HepG2 (cell line): Measurements from ENCODE around the gene FANCL. TPM values are rescaled to one million over a fixed set of nuclear protein-coding genes. Genes with fewer than 3 reads are reported as not detected.

Source experiments
- ATF1 ChIP-seq: IDR thresholded peaks from 2 replicates; pipeline ENCODE4 v1.6.1; 2016; ENCODE audit warnings: mild to moderate bottlenecking, control low read depth
- ATF2 ChIP-seq: sonication (generic); formaldehyde crosslinking; IDR thresholded peaks from 2 replicates; pipeline ENCODE4 v1.4.0; 2020; ENCODE audit warnings: missing genetic modification reagents
- CREB1 ChIP-seq, 2 experiments: fragments of 450-650 bp in 1 of 2; IDR thresholded peaks; 2 replicates each; pipeline ENCODE4 v1.6.1; 2016 to 2017; ENCODE audit warnings: control low read depth in 1 of 2, mild to moderate bottlenecking in 1 of 2, missing compliant biosample characterization in 1 of 2, missing genetic modification characterization in 1 of 2
- GFI1 ChIP-seq: sonication (generic); formaldehyde crosslinking; IDR thresholded peaks from 2 replicates; pipeline ENCODE4 v1.5.0; 2020; ENCODE audit warnings: missing genetic modification reagents, mild to moderate bottlenecking, borderline replicate concordance
- HDAC6 ChIP-seq: fragments of 200-600 bp; sonication (generic); IDR thresholded peaks from 2 replicates; pipeline ENCODE4 v1.7.0; 2017; ENCODE audit warnings: mild to moderate bottlenecking, antibody characterized with exemption, low read length, low read depth
- MTF1 ChIP-seq: sonication (generic); formaldehyde crosslinking; IDR thresholded peaks from 2 replicates; pipeline ENCODE4 v1.5.0; 2020; ENCODE audit warnings: missing genetic modification reagents
- NFKB2 ChIP-seq: sonication (generic); formaldehyde crosslinking; IDR thresholded peaks from 2 replicates; pipeline ENCODE4 v1.4.0; 2020; ENCODE audit warnings: missing genetic modification reagents, borderline replicate concordance
- PAX8 ChIP-seq: sonication (generic); formaldehyde crosslinking; IDR thresholded peaks from 2 replicates; pipeline ENCODE4 v1.8.0; 2022; ENCODE audit warnings: mild to moderate bottlenecking, missing genetic modification reagents, borderline replicate concordance
- SIX1 ChIP-seq: sonication (generic); formaldehyde crosslinking; IDR thresholded peaks from 2 replicates; pipeline ENCODE4 v1.4.0; 2020; ENCODE audit warnings: missing genetic modification reagents, borderline replicate concordance
- SKI ChIP-seq: fragments of 450-650 bp; IDR thresholded peaks from one replicate; pipeline ENCODE4 v1.6.1; 2018; ENCODE audit warnings: mild to moderate bottlenecking; ENCODE audit not compliant: partially characterized antibody
- SRSF1 ChIP-seq: fragments of 200-400 bp; formaldehyde crosslinking; optimal IDR thresholded peaks from 2 replicates; pipeline ENCODE3; 2017; ENCODE audit warnings: mild to moderate bottlenecking, low read depth, low read length, moderate library complexity
- TBL1XR1 ChIP-seq: fragments of 150-350 bp; IDR thresholded peaks from 2 replicates; pipeline ENCODE4 v1.6.1; 2014; ENCODE audit warnings: borderline replicate concordance, low read length; ENCODE audit not compliant: partially characterized antibody
- ZNF350 ChIP-seq: sonication (generic); formaldehyde crosslinking; IDR thresholded peaks from 2 replicates; pipeline ENCODE4 v1.4.0; 2020; ENCODE audit warnings: mild to moderate bottlenecking, low read depth, missing genetic modification reagents, borderline replicate concordance
- ZNF484 ChIP-seq: sonication (generic); formaldehyde crosslinking; IDR thresholded peaks from 2 replicates; pipeline ENCODE4 v1.5.1; 2020; ENCODE audit warnings: mild to moderate bottlenecking, low read depth, missing genetic modification reagents, borderline replicate concordance
- ZNF574 ChIP-seq: sonication (generic); formaldehyde crosslinking; IDR thresholded peaks from 2 replicates; pipeline ENCODE4 v1.4.0; 2020; ENCODE audit warnings: missing genetic modification reagents
- ZNF589 ChIP-seq: sonication (generic); formaldehyde crosslinking; conservative IDR thresholded peaks from 2 replicates; pipeline ENCODE4 v1.8.0; 2022; ENCODE audit warnings: mild to moderate bottlenecking, moderate library complexity, missing genetic modification reagents
- ZNF761 ChIP-seq: sonication (generic); formaldehyde crosslinking; conservative IDR thresholded peaks from 2 replicates; pipeline ENCODE4 v1.4.0; 2020; ENCODE audit warnings: mild to moderate bottlenecking, missing genetic modification reagents
- ZNF878 ChIP-seq: sonication (generic); formaldehyde crosslinking; IDR thresholded peaks from 2 replicates; pipeline ENCODE4 v1.8.1; 2023; ENCODE audit warnings: mild to moderate bottlenecking, missing genetic modification reagents, moderate library complexity
- ZNF879 ChIP-seq: sonication (generic); formaldehyde crosslinking; IDR thresholded peaks from 2 replicates; pipeline ENCODE4 v1.8.1; 2023; ENCODE audit warnings: missing genetic modification reagents
- ZSCAN22 ChIP-seq: sonication (generic); formaldehyde crosslinking; IDR thresholded peaks from 2 replicates; pipeline ENCODE4 v1.4.0; 2020; ENCODE audit warnings: mild to moderate bottlenecking, missing genetic modification reagents
- polyA plus RNA-seq, 8 experiments: library from polyadenylated mRNA; depleted of rRNA in 3 of 8; stranded (reverse) in 7 of 8; unstranded in 1 of 8; fragments of >200 nt; fragmentation: Illumina TruSeq in 4 of 8; extraction: Trizol in 4 of 8; gene quantifications; 2 replicates each; pipeline versions ENCODE4 v1.2.1 to v1.2.3, GENCODE V29; 2011 to 2016; ENCODE audit warnings: low read depth in 4 of 8, missing spikeins in 1 of 8, mixed read lengths in 1 of 8; ENCODE audit not compliant: insufficient read depth in 1 of 8
- total RNA-seq, 5 experiments: library from RNA; depleted of rRNA; stranded (reverse); fragments of >200 nt; fragmentation: Illumina TruSeq; extraction: Trizol; gene quantifications; 2 replicates each; pipeline ENCODE4 v1.2.3, GENCODE V29; 2016; ENCODE audit warnings: low read depth in 1 of 5
- TF ChIP-seq, protein P1 (sequence below): sonication (generic); formaldehyde crosslinking; IDR thresholded peaks from 2 replicates; pipeline ENCODE4 v1.5.0; 2020; ENCODE audit warnings: mild to moderate bottlenecking, missing genetic modification reagents

Gene FANCL
- total and polyA plus RNA-seq, 2 of the 13 experiments (the other 11 are each of a cell fraction or from before 2014, with no cell fraction given), result 40.7 to 66.8 TPM

DNA sequence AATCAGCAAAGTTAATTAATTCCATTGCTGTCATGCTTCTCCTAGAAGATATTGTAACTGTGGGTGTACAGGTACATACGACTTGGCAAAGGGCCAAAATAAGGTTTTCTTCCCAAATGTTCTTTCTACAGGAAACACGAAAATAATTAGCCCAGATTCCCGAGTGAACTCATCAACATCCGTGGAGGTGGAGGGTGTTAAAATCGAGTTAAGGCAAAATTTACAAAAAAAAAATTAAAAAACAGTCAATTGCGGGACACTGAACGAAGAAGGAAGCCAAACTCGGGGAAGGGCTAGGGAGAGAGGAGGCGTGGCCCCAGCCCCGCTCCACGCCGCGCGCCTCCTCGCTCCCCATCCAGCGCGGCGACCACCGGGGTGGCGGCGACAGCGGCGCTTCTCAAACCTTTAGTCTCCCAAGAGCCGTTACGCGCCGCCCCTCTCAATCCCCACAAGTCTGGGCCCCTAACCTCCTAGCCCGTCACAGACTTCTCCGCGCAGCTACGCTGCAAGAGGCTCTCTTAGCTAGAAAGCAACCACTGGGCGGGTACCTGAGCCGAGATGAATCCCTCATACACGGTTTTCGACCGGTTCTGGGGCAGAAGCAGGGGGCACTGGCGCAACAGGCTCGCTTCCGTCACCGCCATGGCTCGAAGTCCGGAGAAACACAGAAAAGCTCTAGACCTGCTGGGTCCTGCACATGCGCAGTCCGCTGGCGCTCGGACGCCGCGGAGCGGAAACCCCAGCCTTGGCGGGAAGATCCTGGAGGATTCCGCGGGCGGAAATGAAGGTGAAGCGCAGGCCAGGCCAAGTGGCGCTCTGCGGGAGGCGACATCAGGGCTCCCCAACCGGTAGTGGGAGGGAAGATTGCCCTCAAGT lies at the start of gene FANCL (continued):
- TF ChIP-seq, protein P1, sequence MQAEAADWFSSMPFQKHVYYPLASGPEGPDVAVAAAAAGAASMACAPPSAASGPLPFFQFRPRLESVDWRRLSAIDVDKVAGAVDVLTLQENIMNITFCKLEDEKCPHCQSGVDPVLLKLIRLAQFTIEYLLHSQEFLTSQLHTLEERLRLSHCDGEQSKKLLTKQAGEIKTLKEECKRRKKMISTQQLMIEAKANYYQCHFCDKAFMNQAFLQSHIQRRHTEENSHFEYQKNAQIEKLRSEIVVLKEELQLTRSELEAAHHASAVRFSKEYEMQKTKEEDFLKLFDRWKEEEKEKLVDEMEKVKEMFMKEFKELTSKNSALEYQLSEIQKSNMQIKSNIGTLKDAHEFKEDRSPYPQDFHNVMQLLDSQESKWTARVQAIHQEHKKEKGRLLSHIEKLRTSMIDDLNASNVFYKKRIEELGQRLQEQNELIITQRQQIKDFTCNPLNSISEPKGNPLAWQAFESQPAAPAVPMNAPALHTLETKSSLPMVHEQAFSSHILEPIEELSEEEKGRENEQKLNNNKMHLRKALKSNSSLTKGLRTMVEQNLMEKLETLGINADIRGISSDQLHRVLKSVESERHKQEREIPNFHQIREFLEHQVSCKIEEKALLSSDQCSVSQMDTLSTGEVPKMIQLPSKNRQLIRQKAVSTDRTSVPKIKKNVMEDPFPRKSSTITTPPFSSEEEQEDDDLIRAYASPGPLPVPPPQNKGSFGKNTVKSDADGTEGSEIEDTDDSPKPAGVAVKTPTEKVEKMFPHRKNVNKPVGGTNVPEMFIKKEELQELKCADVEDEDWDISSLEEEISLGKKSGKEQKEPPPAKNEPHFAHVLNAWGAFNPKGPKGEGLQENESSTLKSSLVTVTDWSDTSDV (CRISPR knock-in tag), result peak; percentile 96
- TF ChIP-seq ATF2 (CRISPR knock-in tag) (peak; percentile 85), HDAC6 (no peak), ZNF761 (peak; percentile 96; the same call in 1 of the 2 replicates), SKI (peak; percentile 57), NFKB2 (CRISPR knock-in tag) (peak; percentile 98), ATF1 (CRISPR knock-in tag) (peak; percentile 54; the same call in 1 of the 2 replicates), PAX8 (peak; percentile 74; the same call in 1 of the 2 replicates), ZSCAN22 (CRISPR knock-in tag) (no peak; the same call in 1 of the 2 replicates), ZNF879 (peak; percentile 97; the same call in 1 of the 2 replicates), GFI1 (CRISPR knock-in tag) (peak; percentile 69; the same call in 1 of the 2 replicates), CREB1 (IDR thresholded peaks at IDR 0.05) (peak; percentile 39), CREB1 (CRISPR knock-in tag; IDR thresholded peaks at IDR 0.05) (no peak; the same call in none of the 2 replicates), ZNF484 (CRISPR knock-in tag) (0 out of 2 replicates have a peak, but pooled peaks have one; percentile 76), ZNF574 (CRISPR knock-in tag) (peak; percentile 88), SIX1 (CRISPR knock-in tag) (0 out of 2 replicates have a peak, but pooled peaks have one; percentile 35), ZNF350 (CRISPR knock-in tag) (peak; percentile 96), TBL1XR1 (no peak), SRSF1 (peak; percentile 93), ZNF589 (no peak; the same call in 1 of the 2 replicates), MTF1 (CRISPR knock-in tag) (peak; percentile 57; the same call in 1 of the 2 replicates), ZNF878 (peak; percentile 83; the same call in 1 of the 2 replicates)
